ENCODE results near the gene CDH4.

The CDH4 gene

DNA sequence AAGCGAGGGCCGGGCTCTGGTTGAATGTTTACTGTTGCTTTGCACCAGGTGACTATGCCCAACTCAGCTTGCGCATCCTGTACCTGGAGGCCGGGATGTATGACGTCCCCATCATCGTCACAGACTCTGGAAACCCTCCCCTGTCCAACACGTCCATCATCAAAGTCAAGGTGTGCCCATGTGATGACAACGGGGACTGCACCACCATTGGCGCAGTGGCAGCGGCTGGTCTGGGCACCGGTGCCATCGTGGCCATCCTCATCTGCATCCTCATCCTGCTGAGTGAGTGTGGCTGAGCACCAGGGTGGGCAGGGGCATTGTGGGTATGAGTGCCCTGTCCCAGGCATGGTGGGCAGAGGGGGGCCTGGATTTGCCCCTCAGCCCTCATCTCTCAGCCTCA, 677.5 kb downstream of the CDH4 start:
- DNase-seq, result no peak

DNA sequence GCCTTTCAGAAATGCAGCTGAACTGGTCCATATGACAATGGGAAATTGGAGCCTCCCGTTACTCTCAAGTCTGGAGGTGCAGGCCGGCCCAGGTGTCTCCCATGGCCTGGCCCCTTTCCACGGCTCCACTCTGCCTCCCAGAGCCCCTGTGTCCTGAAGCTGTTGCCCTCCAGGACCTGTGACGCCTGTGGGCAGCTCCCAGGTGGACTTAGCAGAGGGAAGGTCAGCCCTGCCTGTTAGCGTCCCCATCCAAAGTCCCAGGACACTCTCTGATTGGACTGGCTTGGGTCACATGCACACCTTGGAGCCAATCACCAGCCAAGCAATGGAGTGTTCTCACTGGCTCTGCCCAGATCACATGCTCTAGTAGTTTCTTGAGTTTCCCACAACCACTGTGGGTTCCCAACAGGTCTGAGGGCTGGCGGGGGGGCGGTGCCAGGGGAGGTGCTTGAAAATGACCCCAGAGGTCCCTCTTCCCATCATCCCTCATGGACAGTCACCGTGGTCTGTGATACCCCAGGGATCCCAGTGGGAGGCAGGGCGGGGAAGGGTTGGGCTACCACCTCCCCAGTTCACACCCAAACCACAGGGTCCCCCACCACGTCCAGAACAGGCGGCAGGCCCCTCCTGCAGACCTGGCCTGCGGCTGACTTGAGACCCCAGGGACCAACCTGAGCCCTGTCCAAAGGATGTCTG, 678.1 kb downstream of the CDH4 start:
- DNase-seq, result no peak

DNA sequence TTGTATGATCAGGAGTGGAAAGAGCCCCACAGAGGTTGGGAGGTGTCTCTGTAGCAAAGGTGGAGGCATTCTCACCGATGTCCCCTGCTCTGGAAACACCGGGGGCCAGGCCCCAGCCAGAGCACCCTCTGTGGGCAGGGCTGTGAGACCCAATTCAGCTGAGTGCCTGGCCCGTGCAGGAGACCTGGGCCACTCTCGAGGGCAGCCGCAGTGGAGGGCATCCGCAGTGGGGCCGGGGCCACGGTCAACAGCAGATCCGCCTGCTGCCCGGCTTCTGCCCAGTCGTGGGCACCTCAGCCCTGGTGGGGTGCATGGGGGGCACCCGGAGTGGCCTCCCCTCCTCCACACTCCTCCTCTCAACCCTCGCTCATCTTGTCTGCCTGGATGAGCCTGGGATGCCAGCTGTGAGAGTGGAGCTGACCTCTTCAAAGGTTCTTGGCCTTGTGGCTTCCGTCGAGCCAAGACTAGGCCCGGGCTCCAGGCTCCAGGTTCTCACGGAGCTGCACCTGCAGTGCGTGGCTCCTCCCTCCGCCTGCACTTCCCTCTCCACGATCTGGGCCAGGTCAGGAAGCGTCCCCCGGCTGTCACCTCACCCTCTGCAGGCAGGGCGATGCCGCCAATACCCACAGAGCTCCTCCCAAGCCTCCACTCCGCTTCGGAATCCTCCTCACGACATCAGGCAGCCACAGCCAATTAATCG, 678.9 kb downstream of the CDH4 start:
- DNase-seq, result no peak

DNA sequence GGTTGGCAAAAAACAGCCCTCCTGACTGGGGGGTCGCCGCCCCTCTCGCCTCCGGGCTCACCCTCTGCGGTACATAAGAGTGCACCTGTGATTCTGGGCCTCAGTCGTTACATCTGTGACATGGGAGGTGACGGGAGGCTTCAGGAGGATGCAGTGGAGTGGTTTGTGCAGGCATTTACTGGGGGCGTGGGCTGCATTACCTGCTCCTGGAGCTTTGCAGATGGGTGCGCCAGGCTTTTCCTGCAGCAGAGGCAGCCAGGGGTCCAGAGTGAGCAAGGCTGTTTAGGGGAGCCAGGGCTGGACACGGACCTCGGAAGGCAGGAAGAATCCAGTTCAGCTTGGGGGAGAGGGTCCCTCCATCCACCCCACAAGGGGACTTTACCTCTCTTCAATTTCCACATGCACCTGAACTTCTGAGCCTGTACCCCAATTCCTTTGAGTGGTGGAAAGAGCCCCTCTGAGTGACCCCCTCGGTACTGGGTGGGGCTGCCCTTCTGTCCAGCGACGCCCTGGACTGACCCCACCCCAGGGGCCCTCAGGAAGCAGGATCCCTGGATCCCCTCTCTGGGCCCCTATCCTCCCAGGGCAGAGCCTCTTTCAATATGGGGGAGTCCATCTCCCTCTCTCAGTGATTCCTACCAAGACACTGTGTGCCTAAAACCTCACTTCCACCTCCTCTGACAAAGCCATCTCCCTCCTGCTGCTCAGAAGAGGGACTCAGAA, 679.6 kb downstream of the CDH4 start:
- DNase-seq, result no peak

DNA sequence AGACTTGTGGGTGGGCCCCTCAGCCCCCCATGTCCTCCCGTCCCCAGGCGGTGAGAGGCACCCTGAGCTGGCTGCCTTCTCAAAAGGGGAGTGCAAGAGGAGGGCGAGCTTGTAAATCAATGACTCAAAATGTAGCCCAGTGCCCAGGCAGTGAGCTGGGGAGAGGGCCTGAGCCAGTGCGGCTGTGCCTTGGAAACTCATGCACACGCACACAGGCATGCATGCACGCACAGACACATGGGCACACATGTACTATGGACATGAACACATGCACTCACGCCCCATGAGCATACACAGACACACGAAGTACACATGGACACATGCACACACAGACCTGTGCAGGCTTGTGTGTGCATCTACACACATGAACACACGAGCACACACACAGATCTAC, 680.1 kb downstream of the CDH4 start:
- DNase-seq, result no peak

DNA sequence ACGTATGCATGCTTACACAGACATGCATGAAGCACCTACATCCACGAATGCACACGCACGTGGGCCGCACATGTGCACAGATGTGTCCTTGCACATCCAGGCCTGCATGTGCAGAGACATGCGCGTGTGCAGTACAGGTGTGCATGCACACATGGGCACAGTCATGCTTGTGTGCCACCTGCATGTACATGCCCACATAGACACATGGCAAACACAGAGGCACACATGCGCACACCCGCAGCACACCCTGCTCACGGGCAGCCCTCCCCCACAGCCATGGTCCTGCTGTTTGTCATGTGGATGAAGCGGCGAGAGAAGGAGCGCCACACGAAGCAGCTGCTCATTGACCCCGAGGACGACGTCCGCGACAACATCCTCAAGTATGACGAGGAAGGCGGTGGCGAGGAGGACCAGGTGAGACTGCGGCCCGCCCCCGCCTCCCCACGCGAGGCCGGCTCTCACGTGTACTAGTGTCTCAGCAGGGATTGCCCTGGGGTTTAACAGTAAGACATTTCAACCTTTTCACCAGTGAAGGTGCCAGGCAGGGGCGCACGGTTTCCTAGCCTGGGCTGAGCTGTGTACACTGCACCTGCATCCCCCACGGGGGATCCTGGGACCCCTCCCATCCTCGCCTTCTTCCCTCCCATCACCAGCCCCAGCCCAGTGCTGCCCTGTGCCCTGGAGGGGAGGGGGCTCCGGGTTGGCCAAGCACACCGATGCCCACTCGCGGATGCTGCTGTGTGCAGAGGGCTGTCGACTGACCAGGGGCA, 680.8 kb downstream of the CDH4 start:
- DNase-seq, result no peak

DNA sequence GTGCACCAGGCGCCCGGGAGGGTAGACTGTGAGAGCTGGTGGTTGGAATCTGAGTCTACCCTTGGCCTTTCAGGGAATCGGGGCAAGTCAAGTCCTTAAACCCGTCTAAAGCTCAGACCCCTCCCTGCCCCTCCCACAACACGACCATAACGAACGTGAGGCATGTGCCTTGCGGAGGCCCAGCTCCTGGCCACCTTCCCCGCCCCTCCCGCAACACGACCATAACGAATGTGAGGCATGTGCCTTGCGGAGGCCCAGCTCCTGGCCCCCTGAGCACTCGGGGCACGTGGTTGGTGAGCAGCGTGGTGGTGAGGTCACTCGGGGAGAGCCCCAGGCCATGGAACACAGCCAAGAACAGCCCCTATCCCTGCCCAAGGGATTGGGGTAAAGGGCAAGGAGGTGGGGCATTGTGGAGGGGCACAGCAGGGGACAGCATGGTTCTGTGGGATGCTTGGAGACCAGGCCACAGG, 681.5 kb downstream of the CDH4 start:
- no peak for DNase-seq

DNA sequence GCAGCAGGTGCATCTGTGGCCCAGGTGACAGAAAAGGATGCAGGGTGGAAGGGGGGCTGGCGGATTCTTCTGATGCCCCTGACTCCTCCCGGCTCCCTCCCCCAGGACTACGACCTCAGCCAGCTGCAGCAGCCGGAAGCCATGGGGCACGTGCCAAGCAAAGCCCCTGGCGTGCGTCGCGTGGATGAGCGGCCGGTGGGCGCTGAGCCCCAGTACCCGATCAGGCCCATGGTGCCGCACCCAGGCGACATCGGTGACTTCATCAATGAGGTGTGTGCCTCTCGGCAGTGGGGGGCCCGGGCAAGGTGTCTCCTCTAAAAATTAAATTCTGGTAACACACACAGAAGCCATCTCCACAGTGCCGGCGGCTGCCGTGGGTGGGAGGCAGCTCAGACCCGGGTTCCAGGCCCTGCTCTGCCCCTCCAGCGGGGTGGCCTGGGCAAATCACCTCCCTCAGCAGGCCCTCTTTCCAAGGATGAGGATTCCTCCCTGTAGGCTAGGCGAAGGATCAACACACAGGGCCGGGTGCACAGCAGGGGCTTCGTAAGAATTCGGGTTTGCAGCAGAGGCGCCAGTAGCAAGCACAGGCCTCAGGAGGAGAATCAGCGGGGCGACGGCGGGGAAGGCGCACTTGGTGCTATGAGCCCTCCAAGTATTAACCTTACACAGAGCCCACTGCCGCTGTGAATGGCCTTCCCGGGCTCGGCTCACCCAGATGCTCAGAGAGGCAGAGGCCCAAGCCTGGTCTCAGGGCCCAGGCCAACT, 682.1 kb downstream of the CDH4 start:
- no peak for DNase-seq

DNA sequence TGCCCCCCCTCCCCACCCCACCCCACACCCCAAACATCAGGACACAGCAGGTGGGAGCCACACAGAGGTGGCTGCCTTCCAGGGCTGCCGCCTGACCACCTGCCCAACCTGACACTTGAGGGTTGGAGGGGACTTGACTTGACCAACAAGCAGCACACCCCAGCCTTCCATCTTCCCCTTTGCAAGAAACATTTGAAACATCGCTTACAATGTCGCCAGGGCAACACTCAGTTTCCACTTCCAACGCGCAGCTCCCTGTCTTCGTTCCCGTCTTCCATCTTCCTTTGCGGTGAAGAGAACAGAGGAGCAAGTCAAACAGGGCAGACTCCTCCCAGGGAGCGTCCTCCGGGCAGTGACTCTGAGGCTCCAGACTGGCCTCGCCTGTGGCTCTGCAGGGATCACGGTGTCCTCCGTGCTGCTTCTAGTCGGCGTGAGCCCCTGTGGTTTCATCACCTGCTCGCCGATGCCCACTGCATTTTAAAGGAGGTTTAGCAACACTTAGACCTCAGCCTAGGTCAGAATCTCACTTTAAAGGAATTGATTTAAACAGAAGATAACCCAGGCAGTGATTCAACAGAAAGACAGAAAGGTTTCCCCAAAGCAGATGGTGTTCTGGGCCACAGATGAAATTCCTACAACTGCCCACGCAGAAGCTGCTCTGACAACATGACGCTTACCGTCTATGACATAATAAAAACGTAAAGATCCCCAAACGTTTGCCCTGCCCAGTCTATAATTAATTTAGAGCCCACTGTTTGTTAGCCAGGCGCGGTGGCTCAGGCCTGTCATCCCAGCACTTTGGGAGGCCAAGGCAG, 682.9 kb downstream of the CDH4 start:
- DNase-seq, result no peak

DNA sequence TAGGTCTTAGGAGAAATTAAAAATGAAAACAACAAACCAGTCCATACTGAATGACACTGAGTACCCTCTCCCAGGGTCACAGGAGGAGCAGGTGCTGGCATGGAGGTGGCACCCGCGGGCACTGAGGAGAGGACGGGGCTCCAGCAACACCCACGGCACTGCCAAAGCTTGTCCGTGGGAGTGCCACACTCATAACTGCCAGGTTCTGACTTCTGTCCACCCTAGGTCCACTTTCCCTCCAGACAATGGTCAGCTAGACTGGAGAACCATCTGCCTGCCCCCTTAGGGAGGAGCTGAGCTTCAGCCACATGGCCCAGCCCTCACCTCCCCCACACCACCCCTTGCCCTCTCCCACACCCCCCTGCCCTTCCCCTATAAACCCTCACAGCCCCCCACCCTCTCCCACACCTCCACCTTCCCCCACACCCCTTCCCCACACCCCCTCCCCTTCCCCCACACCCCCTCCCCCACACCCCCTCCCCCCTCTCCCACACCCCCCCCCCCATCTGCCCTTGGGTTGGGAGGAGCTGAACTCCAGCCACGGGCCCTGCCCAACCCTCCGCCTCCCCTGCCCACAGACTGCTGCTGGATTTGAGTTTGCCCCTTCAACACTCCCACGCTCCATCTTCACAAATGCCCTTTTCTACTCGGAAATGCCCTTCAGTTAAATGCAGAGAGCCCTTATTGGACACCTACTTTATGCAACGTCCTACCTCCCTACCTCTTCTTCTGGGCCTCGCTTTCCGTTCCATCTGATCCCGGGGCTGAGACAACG, 684.1 kb downstream of the CDH4 start:
- no peak for DNase-seq

DNA sequence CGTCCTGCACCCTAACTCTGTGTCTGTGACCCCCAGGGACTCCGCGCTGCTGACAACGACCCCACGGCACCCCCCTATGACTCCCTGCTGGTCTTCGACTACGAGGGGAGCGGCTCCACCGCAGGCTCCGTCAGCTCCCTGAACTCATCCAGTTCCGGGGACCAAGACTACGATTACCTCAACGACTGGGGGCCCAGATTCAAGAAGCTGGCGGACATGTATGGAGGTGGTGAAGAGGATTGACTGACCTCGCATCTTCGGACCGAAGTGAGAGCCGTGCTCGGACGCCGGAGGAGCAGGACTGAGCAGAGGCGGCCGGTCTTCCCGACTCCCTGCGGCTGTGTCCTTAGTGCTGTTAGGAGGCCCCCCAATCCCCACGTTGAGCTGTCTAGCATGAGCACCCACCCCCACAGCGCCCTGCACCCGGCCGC, 684.7 kb downstream of the CDH4 start:
- DNase-seq, result no peak

DNA sequence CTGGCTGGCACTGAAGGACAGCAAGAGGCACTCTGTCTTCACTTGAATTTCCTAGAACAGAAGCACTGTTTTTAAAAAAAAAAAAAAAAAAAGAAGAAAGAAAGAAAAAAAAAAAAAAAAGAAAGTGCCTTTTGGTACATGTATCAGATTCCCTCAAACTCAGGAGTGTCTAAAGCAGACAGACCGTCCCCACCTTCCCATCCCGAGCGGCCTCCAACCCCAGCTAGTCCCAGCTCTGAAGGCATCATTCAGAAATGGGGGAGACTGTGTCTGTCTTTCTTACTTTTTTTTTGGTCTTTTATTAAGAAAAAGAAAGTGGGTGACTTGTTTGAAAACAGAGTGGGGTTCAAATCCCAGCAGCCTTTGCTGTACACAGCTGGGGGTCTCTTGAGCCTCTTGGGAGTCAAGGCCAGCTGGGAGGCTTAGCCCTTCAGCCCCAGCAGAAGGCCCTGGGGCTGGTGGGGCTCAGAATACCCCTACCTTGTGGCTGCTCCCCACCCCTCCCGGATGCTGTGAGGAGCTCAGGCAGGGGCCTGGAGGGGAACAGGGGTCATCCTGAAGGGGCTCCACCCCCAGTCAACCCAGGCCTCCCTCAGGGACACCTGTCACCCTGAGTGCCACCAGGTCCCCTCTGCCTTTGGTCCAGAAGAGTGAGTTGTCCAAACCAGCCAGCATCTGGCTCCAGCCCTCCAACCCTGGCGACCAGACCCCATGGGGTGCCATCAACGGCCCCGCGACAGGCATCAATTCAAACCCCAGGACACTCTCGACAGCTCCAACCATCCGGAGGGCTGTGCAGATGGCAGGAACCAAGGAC, 685.3 kb downstream of the CDH4 start:
- no peak for DNase-seq

DNA sequence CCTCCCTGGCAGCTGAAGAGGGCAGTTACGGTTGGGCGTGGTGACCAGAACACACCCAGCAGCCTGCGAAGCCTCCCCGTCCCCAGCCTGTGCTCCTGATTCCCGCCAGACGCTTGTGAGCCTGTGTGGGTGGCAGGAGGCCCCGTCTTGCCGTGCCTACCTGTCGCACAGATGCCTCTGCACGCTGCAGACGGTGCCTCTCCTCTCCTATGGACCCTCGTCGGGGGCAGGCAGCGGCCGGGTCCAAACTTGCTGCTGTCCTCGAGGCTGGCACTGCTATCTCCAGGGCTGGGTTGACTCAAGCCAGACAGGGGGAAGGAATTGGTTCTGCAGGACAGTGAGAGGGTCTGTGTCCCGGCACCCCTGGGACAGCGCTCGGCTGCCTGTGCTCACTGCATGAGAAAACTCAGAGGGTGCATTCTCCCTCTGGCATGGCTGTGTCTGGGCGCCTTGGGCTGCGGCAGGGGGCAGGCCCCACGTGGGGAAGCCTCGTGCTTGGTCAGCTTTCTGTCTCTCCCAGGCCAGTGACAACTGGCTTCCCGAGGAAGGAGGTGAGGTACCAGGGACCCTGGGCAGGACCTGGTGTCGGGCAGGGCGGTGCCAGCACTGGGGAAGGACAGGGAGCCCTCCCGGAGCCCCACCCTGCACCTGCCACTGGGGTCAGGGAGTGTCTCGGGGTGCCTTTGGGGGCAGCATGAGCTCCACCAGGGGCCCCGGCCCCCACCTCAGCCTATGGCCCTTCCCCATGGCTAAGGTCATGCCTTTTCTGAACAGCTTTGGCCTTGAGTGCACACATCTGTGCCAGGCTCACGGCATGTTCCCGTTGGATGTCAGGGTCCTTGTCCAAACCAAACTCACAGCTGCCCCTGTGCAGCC, 686.1 kb downstream of the CDH4 start:
- DNase-seq, result no peak

DNA sequence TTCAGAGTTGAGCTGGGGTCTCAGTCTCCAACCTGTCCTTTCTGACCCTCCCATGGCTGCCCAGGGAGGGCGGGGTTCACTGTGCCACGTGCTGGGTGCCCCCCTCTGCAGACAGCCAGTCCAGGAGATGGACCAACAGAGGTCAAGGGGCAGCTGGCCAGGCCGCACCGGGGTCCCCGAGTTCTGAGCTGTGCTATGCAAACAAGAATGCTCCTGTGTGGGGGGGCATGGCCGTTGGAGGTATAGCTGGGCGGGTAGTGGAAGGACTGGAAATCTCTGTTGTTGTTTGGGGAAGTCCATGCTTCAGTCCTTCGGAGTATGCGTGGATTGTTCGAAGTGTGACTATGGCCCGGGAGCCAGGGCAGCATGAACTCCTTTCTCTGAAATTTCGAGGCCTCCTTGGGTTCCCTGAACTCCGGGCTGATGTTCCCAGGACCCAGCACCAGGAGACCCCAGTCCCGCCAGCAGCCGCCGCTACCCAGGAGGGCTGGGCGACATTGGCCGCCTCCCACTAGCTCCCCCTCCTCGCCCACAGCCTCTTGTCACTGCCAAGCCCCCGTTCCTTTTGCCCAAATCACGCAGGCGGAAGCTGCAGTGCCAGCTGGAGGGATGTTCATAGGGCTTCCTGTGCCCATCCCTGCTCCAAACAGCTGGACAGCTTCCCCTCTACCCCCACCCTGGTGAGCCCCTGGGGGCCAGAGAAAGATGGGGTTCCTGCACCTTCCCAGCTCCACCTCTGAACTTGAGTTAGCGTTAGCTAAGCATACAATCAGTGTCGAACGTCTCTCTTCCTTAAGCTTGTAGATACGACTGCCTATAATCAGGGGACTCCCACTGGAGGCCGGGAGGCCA, 687.0 kb downstream of the CDH4 start:
- no peak for DNase-seq

DNA sequence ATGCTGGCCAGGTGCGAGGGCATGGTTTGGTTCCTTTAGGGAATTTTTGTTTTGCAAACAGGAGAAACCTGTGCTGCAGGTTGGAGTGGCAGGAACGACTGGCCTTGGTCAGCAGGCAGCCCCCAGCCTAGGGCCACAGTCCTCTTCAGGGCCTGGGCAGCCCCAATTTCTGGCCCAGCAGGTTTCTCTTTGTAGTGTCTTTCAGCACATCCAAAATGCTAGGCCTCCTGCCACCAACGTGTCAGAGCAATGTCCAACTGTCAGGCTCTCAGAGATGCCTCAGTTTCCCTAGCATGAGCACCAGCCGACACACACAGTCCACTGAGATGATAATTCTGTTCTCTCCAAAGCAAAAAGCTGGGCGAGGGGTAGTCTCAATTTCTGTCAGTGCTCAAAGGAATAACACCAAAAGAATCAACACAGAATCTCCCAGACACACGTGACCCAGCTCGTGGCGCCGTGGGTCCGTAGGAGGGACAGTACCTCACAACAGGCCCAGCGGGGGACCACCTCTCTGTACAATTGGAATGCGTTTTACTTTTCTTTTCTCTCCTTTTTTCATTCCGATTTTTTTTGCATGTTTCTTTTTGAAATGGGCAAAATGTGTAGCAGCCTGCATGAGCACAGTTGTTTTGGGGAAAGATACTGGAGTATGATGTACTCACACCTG, 687.8 kb downstream of the CDH4 start:
- DNase-seq, result no peak

DNA sequence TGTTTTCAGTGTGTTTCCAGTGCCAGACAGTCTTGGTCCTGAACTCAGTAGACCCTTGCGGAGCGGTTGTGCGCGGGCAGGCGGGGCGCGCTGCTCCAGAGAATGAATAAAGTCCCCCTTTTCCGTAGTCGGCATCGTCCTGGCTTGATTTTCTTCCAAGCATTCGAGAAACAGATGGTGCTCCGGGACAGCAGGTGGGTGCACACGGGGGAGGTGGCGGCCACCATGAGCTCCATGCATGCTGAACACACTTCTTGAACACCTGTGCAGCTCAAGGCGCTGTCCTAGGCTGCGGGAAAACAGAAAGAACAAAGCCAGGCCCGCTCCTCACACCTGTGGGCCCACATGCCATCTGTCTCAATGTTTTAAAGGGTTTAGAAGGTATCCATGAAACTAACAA, 688.4 kb downstream of the CDH4 start:
- no peak for DNase-seq
